ENCODE data around the gene KBTBD12. TPM values are rescaled to one million over a fixed set of nuclear protein-coding genes. Genes with fewer than 3 reads are reported as not detected.

KBTBD12 gene
- total RNA-seq, 1 donor from 2014 or later = 0.98 TPM

GRCh38 chr3:127884041-127884440 is 31.0 kb upstream of the KBTBD12 start:
- TF ChIP-seq, protein P1, sequence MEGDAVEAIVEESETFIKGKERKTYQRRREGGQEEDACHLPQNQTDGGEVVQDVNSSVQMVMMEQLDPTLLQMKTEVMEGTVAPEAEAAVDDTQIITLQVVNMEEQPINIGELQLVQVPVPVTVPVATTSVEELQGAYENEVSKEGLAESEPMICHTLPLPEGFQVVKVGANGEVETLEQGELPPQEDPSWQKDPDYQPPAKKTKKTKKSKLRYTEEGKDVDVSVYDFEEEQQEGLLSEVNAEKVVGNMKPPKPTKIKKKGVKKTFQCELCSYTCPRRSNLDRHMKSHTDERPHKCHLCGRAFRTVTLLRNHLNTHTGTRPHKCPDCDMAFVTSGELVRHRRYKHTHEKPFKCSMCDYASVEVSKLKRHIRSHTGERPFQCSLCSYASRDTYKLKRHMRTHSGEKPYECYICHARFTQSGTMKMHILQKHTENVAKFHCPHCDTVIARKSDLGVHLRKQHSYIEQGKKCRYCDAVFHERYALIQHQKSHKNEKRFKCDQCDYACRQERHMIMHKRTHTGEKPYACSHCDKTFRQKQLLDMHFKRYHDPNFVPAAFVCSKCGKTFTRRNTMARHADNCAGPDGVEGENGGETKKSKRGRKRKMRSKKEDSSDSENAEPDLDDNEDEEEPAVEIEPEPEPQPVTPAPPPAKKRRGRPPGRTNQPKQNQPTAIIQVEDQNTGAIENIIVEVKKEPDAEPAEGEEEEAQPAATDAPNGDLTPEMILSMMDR (conservative IDR thresholded peaks at IDR 0.05; ENCODE audit: low read depth, low read length) = no peak
- no peak for DNase-seq (ENCODE audit: low read depth)
- H3K4me3 ChIP-seq (ENCODE audit: low read depth, low read length) = no peak overlapping the region

GRCh38 chr3:127886231-127886955 is 28.6 kb upstream of the KBTBD12 start:
- no peak overlapping the region for H3K4me3 ChIP-seq (ENCODE audit: low read depth, low read length)
- TF ChIP-seq, protein P1 (conservative IDR thresholded peaks at IDR 0.05; ENCODE audit: low read depth, low read length) = no peak
- no peak for DNase-seq (ENCODE audit: low read depth)

DNA sequence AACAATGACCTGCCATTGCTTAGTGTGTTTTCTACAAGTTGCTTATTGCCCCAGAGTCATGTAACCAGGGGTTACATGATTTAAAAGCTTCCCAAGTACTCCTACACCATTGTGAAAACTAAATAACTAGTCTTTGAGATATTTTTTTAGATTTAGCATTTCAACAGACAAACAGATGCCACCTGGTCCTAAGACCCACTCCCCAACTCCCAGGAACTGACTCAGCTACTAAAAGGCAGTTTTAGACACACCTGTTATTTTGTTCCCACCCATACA is 28.1 kb upstream of the KBTBD12 start:
- H3K4me3 ChIP-seq (ENCODE audit: low read depth, low read length) = no peak overlapping the region
- no peak for DNase-seq (ENCODE audit: low read depth)
- TF ChIP-seq, protein P1 (conservative IDR thresholded peaks at IDR 0.05; ENCODE audit: low read depth, low read length) = no peak

DNA sequence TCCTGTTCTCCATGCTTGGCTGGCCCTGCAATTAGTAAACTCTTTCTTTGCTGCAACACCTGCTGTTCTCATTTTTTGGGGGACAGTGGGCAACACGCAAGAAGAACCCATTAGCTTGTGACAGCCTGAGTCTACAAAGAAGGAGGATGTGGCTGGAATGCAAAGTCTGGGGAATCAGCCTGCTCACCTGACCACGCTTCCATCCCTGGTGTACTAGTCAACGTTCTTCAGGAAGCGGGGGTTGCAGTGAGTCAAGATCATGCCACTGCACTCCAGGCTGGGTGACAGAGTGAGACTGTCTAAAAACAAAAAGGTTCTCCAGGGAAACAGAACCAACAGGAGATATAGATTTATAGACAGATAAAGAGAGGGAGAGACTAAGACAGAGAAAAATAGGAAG is 27.7 kb upstream of the KBTBD12 start:
- peak; percentile 53 for DNase-seq (ENCODE audit: low read depth)
- no peak overlapping the region for H3K4me3 ChIP-seq (ENCODE audit: low read depth, low read length)
- TF ChIP-seq, protein P1 (conservative IDR thresholded peaks at IDR 0.05; ENCODE audit: low read depth, low read length) = no peak

- no peak overlapping the region for H3K4me3 ChIP-seq (ENCODE audit: low read depth, low read length)
- TF ChIP-seq, protein P1 (conservative IDR thresholded peaks at IDR 0.05; ENCODE audit: low read depth, low read length) = no peak
Measured at GRCh38 chr3:127888156-127888555, 26.9 kb upstream of the KBTBD12 start.

GRCh38 chr3:127888564-127889107 is 26.4 kb upstream of the KBTBD12 start:
- TF ChIP-seq, protein P1 (conservative IDR thresholded peaks at IDR 0.05; ENCODE audit: low read depth, low read length) = no peak
- no peak overlapping the region for H3K4me3 ChIP-seq (ENCODE audit: low read depth, low read length)
- DNase-seq (ENCODE audit: low read depth) = no peak

More at GRCh38 chr3:127888156-127888555, 26.9 kb upstream of the KBTBD12 start:
- DNase-seq (ENCODE audit: low read depth) = no peak

- DNase-seq (ENCODE audit: low read depth) = peak; percentile 61
- TF ChIP-seq, protein P1 (conservative IDR thresholded peaks at IDR 0.05; ENCODE audit: low read depth, low read length) = no peak
- H3K4me3 ChIP-seq (ENCODE audit: low read depth, low read length) = no peak overlapping the region
Measured at GRCh38 chr3:127889461-127889863, 25.6 kb upstream of the KBTBD12 start.
